ENCODE measurements around the gene NINL.
A peak's percentile ranks its signal among the peaks of the same experiment; 100 is the strongest.

- TF ChIP-seq CTCF (IDR thresholded peaks at IDR 0.05 in 2 of 3, conservative IDR thresholded peaks at IDR 0.05 in 1 of 3; ENCODE audit: borderline replicate concordance in 1 of 3, insufficient read depth in 1 of 3, low read depth in 2 of 3, low read length in 2 of 3), result no peak
- no peak for TF ChIP-seq JUND (IDR thresholded peaks at IDR 0.05)
- TF ChIP-seq RAD21 (IDR thresholded peaks at IDR 0.05; ENCODE audit: low read depth), result no peak
- no peak for TF ChIP-seq SRF (IDR thresholded peaks at IDR 0.05; ENCODE audit: low read depth)
- no peak for TF ChIP-seq POLR2A (IDR thresholded peaks at IDR 0.05; ENCODE audit: borderline replicate concordance, extremely low read depth, insufficient read depth, insufficient read length)
- peak; percentile 46; the same call in 1 of the 2 replicates for TF ChIP-seq MAX (IDR thresholded peaks at IDR 0.05)
- no peak for TF ChIP-seq CEBPB (IDR thresholded peaks at IDR 0.05; ENCODE audit: low read depth)
- no peak for TF ChIP-seq YY1 (IDR thresholded peaks at IDR 0.05; ENCODE audit: extremely low read depth, insufficient replicate concordance, low read depth, low read length)
- TF ChIP-seq POLR2AphosphoS5 (IDR thresholded peaks at IDR 0.05; ENCODE audit: low read depth, low read length), result no peak
- no peak for TF ChIP-seq ATF3 (IDR thresholded peaks at IDR 0.05)
- TF ChIP-seq ZBTB33 (IDR thresholded peaks at IDR 0.05; ENCODE audit: extremely low read depth, insufficient replicate concordance, low read length), result no peak
- no peak for TF ChIP-seq FOSL1 (IDR thresholded peaks at IDR 0.05; ENCODE audit: low read depth)
- TF ChIP-seq ELF1 (IDR thresholded peaks at IDR 0.05; ENCODE audit: borderline replicate concordance, low read depth), result no peak
- TF ChIP-seq EGR1 (IDR thresholded peaks at IDR 0.05; ENCODE audit: low read depth), result no peak
These were observed 37.9 kb upstream of the NINL start for GRCh38 chr20:25623225-25623735.
